NCI-H82 treated with DMSO at 0.1 percent for 48 hours (cell line): Measurements from ENCODE around the gene DLGAP4.

Experiments
- DNase-seq: peaks from one replicate; lab custom pipeline; 2025; ENCODE audit not compliant: unreplicated experiment; lab: John Stamatoyannopoulos, UW

Gene DLGAP4

GRCh38 chr20:36306553-36307411 is 643 bp downstream of the DLGAP4 start:
- no peak for DNase-seq

- no peak for DNase-seq
Observed at GRCh38 chr20:36307412-36308325, 1.5 kb downstream of the DLGAP4 start.

DNA sequence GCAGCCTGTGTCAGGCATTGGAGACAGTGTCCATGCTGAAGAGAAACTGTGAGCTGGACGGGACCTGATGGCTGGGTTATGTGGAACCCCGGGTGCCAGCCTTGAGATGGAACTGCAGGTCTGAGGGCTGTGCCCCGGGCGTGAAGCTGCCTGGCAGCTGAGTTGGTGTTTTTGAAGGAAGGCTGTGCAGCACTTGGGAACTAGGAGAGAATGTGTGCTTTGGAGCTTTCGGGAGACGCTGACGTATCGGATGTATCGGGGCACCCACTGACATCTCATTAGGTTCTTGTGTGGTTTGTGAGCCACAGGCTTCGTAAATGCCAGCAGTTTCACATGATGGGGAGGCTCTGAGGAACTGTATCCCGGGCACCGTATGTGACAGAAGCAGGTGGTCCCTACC is 2.2 kb downstream of the DLGAP4 start:
- no peak for DNase-seq

- DNase-seq, result no peak
Observed at GRCh38 chr20:36308986-36309385, 2.8 kb downstream of the DLGAP4 start.

DNA sequence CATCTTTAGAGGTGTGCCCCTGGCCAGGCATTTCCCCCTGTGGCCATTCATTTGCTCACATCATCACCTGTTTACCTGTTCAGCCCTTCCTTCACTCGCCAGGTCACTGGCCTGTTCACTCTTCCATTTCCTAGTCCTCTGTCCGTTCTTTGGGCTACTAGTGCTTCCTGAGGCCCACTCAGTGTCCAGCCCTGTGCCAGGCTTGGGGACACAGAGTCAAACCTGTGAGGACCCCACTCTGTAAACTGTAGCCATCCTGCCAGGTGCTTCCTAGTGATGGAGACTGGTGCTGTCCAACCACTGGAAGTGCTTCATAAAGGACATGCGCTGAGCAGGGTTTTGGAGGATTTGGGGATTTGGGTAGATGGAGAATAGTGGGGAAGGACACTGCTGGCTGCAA is 3.5 kb downstream of the DLGAP4 start:
- DNase-seq, result no peak

GRCh38 chr20:36310215-36310981 is 4.3 kb downstream of the DLGAP4 start:
- no peak for DNase-seq

- DNase-seq, result no peak
Observed at GRCh38 chr20:36311141-36311853, 5.2 kb downstream of the DLGAP4 start.

- no peak for DNase-seq
Observed at GRCh38 chr20:36311854-36312723, 6.0 kb downstream of the DLGAP4 start.

GRCh38 chr20:36312724-36313441 is 6.7 kb downstream of the DLGAP4 start:
- DNase-seq, result no peak

- DNase-seq, result no peak
Observed at GRCh38 chr20:36313476-36313875, 7.3 kb downstream of the DLGAP4 start.

GRCh38 chr20:36313926-36314325 is 7.8 kb downstream of the DLGAP4 start:
- DNase-seq, result no peak

DNA sequence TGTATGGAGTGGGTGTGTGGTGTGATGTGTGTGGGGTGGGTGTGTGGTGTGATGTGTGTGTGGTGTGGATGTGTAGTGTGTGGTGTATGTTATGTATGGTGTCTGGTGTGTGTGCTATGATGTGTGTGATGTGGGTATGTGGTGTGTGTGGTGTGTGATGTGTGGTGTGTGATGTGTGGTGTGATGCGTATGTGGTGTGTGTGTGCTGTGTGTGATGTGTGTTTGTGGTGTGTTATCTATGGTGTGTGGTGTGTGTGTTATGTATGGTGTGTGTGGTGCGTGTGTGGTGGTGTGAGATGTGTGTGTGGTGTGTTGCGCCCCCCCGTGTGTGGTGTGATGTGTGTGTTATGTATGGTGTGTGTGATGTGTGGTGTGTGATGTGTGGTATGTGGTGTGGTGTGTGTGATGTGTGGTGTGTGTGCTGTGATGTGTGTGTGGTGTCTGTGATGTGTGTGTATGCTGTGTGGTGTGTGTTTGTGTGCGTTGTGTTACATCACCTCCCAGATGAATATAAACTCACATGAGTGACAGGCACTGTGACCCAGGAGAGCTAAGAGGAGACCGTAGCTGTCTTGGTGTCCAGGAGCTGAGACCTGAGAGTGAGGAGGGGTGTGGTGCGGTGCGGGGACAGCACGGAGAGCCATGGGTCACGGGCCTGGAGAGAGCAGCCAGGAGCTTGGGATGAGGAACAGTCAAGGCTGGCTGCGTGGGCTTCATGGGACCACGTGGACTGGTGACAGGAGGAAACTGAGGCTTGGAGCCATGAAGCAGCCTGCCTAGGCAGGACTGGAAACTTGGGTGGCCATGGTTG is 8.8 kb downstream of the DLGAP4 start:
- DNase-seq, result no peak

DNA sequence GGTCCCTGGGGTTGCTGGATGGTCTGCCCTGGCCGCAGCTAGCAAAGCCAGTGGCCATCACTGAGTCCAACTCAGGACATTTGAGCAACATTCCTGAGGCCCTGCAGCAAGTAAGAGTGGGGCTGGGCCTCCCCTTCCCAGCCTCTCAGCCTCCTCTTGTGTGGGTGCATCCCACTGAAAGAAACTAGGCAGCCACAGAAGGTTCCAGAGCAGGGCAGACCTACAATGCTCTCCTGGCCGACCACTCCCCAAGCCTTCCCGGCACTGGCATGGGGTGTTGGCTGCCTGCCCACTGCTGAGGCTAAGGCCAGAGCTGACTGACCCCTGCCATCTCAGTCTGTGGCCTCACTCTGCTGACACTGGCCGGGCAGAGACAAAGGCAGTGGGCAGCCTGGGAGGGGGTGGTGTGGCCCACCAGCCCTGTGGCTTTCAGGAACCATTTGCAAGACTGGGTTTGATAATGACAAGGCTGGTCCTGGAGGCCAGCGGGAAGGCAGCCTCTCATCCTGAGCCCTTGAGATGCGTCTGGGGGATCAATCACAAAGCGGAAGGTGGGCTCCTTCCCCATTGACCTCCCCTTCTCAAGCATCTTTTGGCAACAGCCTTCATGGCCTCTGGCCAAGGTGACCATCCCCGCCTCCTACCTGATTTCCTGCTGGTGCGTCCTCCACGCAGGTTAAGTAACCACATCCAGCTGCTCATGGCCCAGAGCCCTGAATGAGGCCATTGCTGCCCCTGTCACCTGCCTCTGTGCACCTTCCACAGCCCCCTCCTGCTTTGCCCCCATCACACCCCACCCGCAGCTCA is 9.6 kb downstream of the DLGAP4 start:
- no peak for DNase-seq

- no peak for DNase-seq
Observed at GRCh38 chr20:36317675-36318074, 11.5 kb downstream of the DLGAP4 start.

DNA sequence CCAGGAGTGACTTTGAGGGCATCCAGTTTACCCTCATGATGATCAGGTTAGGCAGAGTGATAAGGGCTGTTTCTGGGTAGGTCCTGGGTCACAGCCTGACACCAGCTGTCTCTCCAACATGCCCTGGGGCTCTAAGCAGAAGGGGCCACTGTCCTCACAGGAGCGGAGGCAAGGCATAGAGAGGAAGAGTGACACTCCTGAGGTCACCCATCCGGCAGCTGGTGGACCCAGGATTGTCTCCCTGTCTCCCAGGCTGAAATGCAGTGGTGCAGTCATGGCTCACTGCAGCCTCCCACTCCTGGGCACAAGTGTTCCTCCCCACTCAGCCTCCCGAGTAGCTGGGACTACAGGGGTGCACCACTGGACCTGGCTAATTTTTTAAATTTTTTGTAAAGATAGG is 12.0 kb downstream of the DLGAP4 start:
- DNase-seq, result no peak

GRCh38 chr20:36319356-36320260 is 13.5 kb downstream of the DLGAP4 start:
- DNase-seq, result no peak
